GM18873 (cell line): ENCODE measurements around the gene SUSD4.
"Not testable (repeated sequence)": the region's sequence is repeated elsewhere in the genome, so short reads cannot be mapped to it uniquely, and the experiment has no call there.

Experiments
- ATAC-seq: cut with Tn5 transposase; IDR thresholded peaks from one replicate; pipeline ENCODE4 v1.9.1; 2021; ENCODE audit warnings: mild to moderate bottlenecking, moderate library complexity, moderate number of reproducible peaks; ENCODE audit not compliant: unreplicated experiment, low FRiP score

SUSD4 gene

DNA sequence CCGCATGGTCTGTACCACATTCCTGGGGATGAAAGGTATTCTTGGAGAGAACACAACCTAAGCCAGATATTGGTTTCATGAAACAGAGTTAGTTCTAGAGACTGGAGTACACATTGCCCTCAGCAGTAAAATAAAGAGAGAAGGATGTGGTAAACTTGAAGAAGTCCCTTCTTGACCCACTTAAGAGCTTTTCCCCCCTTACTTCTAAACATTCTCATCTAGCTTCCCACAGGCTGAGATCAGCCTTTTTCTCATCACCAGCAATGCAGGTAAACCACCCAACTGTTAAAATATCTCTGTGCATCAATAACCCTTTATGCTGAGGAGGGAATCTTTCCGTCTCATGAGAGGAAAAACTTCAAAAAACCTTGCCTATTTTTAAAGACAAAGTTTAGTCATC lies 62.6 kb downstream of the SUSD4 start:
- no peak for ATAC-seq

DNA sequence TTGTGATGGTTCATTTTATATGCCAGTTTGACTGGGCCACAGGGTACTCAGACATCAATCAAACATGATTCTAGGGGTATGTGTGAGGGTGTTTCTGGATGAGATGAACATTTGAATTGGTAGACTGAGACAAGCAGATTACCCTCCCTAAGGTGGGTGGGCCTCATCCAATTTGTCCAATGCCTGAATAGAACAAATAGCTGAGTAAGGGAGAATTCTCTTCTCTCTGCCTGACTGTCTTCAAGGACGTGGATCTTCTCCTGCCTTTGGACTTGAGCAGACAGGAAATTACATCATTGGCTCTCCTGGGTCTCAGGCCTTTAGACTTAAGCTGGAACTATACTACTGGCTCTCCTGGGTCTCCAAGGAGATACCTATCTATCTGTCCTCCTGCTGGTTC lies 64.4 kb downstream of the SUSD4 start:
- no peak for ATAC-seq

GRCh38 chr1:223298701-223299100 lies 65.3 kb downstream of the SUSD4 start:
- no peak for ATAC-seq

GRCh38 chr1:223297800-223298199 lies 66.2 kb downstream of the SUSD4 start:
- no peak for ATAC-seq

GRCh38 chr1:223291796-223292195 lies 72.2 kb downstream of the SUSD4 start:
- ATAC-seq: no peak

GRCh38 chr1:223290397-223290796 lies 73.6 kb downstream of the SUSD4 start:
- ATAC-seq: no peak

- no peak for ATAC-seq
Observed at GRCh38 chr1:223289621-223290020, 74.4 kb downstream of the SUSD4 start.

DNA sequence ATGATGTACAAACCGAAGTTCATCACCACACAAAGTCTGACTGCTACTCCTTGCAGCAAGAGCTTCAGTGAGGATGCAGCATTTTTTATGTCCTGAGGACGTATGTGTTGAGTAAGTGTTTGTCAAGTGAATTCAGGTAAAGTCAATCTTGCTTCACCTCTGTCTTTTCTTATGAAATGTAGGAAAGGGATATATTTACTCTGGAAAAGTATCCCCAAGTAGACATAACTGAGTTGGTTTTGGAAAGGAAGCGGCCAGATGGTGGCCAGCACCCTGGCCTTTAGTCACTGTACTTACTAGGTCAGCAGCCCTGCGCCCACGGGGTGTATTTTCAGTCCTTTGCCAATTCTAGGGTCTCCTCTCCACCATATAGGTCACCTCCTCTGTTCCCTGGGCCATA lies 75.2 kb downstream of the SUSD4 start:
- ATAC-seq: no peak

- ATAC-seq: no peak
Observed at GRCh38 chr1:223285452-223285851, 78.5 kb downstream of the SUSD4 start.

DNA sequence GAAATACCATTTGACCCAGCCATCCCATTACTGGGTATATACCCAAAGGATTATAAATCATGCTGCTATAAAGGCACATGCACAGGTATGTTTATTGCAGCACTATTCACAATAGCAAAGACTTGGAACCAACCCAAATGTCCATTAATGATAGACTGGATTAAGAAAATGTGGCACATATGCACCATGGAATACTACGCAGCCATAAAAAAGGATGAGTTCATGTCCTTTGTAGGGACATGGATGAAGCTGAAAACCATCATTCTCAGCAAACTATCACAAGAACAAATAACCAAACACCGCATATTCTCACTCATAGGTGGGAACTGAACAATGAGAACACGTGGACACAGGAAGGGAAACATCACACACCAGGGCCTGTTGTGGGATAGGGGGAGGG lies 80.3 kb downstream of the SUSD4 start:
- not testable (repeated sequence) for ATAC-seq

GRCh38 chr1:223278311-223278710 lies 85.7 kb downstream of the SUSD4 start:
- ATAC-seq: not testable (repeated sequence)

DNA sequence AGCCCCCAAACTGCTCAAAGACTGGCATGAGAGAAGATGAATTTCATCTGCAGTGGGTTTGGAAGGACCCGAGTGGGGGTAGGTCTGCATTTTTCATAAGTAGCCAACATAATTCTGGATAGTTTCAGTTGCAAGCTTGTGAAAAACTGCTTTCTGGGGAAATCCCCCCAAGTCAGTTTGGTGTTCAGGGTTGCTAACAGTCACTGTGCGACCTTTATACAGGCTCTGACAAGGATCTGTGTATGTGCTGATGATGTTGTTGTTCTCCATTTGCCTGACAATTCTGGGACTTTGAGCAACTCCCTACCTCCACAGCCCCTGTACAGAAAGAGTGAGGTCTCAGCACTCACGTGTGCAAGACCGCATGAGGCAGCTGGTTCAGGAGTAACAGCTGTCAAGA lies 87.9 kb downstream of the SUSD4 start:
- no peak for ATAC-seq

- ATAC-seq: no peak
Observed at GRCh38 chr1:223273511-223273910, 90.5 kb downstream of the SUSD4 start.

DNA sequence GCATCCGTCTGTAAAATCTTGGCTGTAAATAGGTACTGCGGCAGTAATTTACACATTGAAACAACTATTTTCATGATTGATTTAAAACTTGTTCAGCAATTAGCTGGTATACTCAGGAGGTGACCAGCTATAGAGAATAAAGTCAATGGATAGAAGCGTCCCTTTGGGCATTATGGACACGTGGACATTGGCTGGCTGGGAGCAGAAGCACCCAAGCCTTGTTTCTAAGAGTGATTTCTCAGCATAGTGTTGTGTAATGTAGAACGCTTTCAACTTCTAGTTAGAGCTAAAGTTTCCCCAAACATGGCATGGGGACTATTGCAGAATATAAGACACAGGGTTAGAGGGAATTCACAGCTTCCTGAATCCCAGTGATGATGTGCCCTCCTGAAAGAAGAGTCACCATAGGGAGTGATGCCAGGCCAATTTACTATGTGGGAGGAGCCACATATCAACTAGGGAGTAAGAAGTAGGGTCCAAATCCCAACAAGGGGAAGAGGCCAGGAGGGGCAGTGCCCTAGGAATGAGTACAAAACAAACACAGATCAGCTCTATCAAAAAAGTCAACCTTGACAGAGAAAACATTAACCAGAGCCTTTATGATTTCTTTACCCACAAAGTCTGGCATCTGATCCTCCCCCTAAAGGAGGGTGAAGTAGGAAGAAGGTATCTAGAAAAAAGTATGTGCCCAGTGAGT lies 92.7 kb downstream of the SUSD4 start:
- no peak for ATAC-seq

- ATAC-seq: no peak
Observed at GRCh38 chr1:223270155-223270554, 93.8 kb downstream of the SUSD4 start.

DNA sequence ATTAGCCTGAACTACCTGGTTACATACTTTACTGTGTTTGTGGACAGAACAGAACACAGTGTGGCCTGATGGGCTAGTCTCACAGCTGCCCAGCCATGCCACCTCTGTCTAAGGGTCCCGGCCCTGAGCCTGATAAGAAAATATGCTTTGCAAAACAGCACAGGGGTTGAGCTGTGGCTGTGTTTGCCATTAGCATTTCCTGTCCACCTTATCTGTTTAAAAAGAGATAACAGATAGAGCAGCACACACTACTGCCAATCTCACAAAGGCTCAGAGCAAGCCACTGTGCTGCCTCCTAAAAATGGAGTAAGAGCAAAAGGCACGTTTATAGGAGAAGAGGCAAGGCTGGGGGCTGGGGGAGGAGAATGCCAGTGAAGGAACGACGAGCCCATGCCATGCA lies 95.0 kb downstream of the SUSD4 start:
- ATAC-seq: no peak

GRCh38 chr1:223266632-223267172 lies 97.3 kb downstream of the SUSD4 start:
- ATAC-seq: no peak

- ATAC-seq: no peak
Observed at GRCh38 chr1:223264983-223265908, 98.7 kb downstream of the SUSD4 start.

- ATAC-seq: no peak
Observed at GRCh38 chr1:223264529-223264928, 99.4 kb downstream of the SUSD4 start.

DNA sequence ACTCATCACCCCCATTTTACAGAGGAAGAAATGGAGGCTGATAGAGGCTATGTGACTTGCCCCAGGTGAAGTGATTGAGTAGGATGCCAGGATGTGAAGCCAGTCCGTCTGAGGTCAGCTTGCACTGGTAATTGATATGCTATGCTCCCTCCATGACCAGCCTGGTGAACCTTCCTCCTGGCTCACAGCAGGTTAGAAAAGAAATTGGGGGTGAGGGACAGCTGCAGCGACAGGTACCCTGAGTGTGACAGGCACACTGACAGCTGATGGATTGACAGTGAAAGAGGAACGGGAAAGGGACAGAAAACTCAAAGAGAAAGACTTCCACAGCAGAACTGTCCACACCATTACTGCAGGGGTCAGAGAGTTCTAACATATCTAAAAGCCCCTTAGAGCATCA lies 102.1 kb downstream of the SUSD4 start:
- no peak for ATAC-seq

- no peak for ATAC-seq
Observed at GRCh38 chr1:223260712-223261111, 103.3 kb downstream of the SUSD4 start.
